Rectal smooth muscle tissue (tissue), 1 donor: ENCODE data around the gene RPS6KB2.

Source experiments
- H3K27ac ChIP-seq: one replicate; pipeline ENCODE4 v1.7.0; 2013; ENCODE audit warnings: low read depth, low read length, inconsistent platforms
- H3K27me3 ChIP-seq: one replicate; pipeline ENCODE4 v1.7.0; 2013; ENCODE audit warnings: low read length; ENCODE audit not compliant: control insufficient read depth, insufficient read depth
- H3K36me3 ChIP-seq: one replicate; pipeline ENCODE4 v1.7.0; 2013; ENCODE audit warnings: low read length; ENCODE audit not compliant: control insufficient read depth, insufficient read depth
- H3K4me1 ChIP-seq: one replicate; pipeline ENCODE4 v1.7.0; 2013; ENCODE audit warnings: low read length; ENCODE audit not compliant: control insufficient read depth, insufficient read depth
- H3K4me3 ChIP-seq: one replicate; pipeline ENCODE4 v1.7.0; 2013; ENCODE audit warnings: low read length
- H3K9ac ChIP-seq: one replicate; pipeline ENCODE4 v1.7.0; 2013; ENCODE audit warnings: low read length

Gene RPS6KB2

GRCh38 chr11:67429722-67430121, 1.4 kb downstream of the RPS6KB2 start:
- H3K4me3 ChIP-seq, result no peak overlapping the region

DNA sequence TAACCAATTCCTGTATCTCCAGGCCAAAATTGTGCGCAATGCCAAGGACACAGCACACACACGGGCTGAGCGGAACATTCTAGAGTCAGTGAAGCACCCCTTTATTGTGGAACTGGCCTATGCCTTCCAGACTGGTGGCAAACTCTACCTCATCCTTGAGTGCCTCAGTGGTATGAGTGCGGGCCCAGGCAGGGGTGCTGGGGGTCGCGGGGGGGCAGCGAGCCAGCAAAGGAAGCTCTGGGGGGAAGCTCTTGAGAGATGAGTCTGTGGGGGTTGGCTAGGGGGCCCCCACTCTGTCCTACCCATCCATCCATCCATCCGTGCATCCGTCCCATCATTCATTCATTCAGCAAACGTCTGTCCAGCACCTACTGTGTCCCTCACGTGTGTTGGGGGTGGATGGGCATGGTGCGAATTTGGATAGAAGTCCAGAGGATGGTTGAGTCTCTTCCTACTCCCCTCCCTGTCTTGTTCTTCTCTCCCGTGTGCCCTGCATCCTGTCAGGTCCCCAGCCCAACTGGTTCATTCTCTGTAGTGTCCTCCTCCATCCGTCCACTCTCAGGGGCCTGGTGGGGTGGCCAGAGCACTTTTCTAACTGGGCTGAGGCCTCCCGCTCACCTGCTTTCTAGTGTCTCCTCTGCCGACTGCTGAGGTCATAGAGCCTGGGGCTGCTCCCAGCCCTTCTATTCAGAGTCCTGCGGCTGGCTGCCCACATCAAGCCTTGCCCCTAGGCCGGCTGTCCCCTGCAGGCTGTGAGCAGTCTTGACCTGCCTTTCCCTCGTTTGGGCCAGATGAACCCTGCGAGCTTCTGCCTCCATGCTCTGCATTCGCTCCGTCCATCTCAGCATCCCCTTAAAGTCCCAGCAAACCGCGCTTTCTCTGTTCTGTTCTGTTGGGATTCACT, 3.3 kb downstream of the RPS6KB2 start:
- H3K9ac ChIP-seq, result no peak overlapping the region
- H3K27me3 ChIP-seq, result no peaks in the 10 kb centered on the region
- H3K4me3 ChIP-seq, result no peak overlapping the region
- peaks cover 9% of the 10 kb centered on the region for H3K4me1 ChIP-seq
- peaks cover 13% of the 10 kb centered on the region for H3K36me3 ChIP-seq
- no peak overlapping the region for H3K27ac ChIP-seq

More at GRCh38 chr11:67429722-67430121, 1.4 kb downstream of the RPS6KB2 start:
- no peaks in the 10 kb centered on the region for H3K27me3 ChIP-seq
- H3K9ac ChIP-seq, result no peak overlapping the region
- H3K36me3 ChIP-seq, result peaks cover 8% of the 10 kb centered on the region
- peaks cover 9% of the 10 kb centered on the region for H3K4me1 ChIP-seq
- no peak overlapping the region for H3K27ac ChIP-seq

DNA sequence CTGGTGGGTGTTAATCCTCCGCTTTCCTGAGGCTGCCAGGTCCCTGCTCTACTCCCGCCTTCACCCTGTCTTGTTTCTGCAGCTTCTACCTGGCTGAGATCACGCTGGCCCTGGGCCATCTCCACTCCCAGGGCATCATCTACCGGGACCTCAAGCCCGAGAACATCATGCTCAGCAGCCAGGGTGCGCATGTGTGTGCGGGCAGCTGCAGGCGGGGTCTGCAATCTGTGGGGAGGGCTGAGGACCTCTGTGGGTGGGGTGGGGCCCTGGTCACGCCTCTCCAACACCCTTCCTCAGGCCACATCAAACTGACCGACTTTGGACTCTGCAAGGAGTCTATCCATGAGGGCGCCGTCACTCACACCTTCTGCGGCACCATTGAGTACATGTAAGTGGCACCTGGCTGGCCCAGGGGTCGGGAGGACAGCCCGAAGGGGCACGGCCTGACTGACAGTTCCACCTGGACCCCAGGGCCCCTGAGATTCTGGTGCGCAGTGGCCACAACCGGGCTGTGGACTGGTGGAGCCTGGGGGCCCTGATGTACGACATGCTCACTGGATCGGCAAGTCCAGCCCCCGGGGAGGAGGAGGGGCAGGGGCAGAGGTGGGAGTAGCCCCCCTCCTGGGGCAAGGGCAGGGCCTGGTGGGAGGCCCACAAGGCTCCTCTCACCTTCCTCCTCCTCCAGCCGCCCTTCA, 4.5 kb downstream of the RPS6KB2 start:
- H3K4me3 ChIP-seq, result no peak overlapping the region
- H3K36me3 ChIP-seq, result peaks cover 15% of the 10 kb centered on the region
- no peak overlapping the region for H3K9ac ChIP-seq
- H3K4me1 ChIP-seq, result peaks cover 6% of the 10 kb centered on the region
- no peaks in the 10 kb centered on the region for H3K27me3 ChIP-seq
- no peak overlapping the region for H3K27ac ChIP-seq

DNA sequence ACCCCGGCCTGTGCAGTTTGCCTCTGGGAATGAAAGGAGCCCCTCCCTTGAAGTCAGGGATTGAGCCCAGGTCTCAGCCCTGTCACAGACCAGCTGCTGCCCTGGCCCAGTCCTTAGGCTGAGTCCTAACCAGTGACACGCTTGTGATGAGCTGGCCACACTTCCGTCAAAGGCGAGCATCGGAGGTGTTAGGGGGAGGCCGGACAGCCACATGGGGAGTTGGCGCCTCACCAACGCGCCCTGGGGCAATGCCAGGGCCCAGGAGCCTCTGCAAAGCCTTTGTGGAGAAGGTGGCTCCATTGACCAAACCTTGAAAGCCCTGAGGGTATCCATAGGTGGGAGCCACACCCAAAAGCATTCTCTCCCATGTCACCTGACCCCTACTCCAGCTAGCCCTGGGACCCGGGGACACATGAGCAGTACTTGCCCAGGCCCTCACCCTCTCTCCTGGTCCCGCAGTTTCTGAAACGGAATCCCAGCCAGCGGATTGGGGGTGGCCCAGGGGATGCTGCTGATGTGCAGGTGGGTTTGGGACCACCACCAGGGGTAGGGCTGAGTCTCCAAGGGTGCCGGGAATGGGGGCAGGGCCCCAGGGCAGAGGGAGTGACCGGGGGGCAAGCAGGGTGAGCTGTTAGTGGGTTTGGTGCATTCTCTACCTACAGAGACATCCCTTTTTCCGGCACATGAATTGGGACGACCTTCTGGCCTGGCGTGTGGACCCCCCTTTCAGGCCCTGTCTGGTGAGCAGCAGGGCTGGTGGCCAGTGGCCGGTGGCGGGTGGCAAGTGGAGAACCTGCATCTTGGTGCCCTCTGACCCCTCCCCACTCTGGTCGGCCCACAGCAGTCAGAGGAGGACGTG, 5.5 kb downstream of the RPS6KB2 start:
- no peak overlapping the region for H3K4me3 ChIP-seq
- no peaks in the 10 kb centered on the region for H3K27me3 ChIP-seq
- no peak overlapping the region for H3K27ac ChIP-seq
- peaks cover 6% of the 10 kb centered on the region for H3K4me1 ChIP-seq
- H3K9ac ChIP-seq, result no peak overlapping the region
- peaks cover 15% of the 10 kb centered on the region for H3K36me3 ChIP-seq

DNA sequence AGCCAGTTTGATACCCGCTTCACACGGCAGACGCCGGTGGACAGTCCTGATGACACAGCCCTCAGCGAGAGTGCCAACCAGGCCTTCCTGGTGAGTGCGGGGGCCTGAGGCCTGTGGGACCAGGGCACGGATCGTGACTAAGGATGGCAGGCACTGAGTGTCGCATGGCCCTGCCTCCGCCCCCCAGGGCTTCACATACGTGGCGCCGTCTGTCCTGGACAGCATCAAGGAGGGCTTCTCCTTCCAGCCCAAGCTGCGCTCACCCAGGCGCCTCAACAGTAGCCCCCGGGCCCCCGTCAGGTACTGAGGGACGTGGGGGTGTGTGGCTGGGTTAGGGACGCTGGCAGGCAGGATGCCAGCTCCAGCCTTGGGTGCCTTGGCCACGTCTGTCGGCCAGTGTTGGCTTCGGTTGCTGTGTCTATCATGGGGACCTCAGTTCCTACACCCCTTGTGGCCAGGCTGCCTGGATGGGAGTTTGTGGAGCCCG, 6.1 kb downstream of the RPS6KB2 start:
- H3K36me3 ChIP-seq, result peaks cover 15% of the 10 kb centered on the region
- no peaks in the 10 kb centered on the region for H3K27me3 ChIP-seq
- no peak overlapping the region for H3K4me3 ChIP-seq
- no peak overlapping the region for H3K27ac ChIP-seq
- no peak overlapping the region for H3K9ac ChIP-seq
- H3K4me1 ChIP-seq, result peaks cover 1% of the 10 kb centered on the region

DNA sequence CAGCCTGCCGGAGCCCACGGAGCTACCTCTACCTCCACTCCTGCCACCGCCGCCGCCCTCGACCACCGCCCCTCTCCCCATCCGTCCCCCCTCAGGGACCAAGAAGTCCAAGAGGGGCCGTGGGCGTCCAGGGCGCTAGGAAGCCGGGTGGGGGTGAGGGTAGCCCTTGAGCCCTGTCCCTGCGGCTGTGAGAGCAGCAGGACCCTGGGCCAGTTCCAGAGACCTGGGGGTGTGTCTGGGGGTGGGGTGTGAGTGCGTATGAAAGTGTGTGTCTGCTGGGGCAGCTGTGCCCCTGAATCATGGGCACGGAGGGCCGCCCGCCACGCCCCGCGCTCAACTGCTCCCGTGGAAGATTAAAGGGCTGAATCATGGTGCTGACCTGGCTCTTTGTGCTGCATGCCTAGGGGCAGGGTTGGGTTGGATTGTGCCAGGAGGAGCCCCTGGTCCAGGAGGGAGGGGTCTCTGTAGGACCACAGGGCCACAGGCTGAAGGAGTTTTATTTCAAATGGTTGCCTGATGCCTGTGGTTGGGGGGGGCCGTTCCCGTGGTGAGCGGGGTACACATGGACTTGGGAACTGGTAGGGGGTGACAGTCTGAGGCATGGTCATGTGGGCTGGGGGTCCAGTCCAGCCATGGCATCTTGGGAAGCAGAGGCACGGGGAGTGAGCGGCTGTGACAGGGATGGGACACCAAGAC, 6.9 kb downstream of the RPS6KB2 start:
- Histone ChIP-seq H3K4me3 (no peak overlapping the region), H3K9ac (no peak overlapping the region), H3K36me3 (peaks cover 15% of the 10 kb centered on the region), H3K27me3 (no peaks in the 10 kb centered on the region), H3K4me1 (no peaks in the 10 kb centered on the region), H3K27ac (no peak overlapping the region)

DNA sequence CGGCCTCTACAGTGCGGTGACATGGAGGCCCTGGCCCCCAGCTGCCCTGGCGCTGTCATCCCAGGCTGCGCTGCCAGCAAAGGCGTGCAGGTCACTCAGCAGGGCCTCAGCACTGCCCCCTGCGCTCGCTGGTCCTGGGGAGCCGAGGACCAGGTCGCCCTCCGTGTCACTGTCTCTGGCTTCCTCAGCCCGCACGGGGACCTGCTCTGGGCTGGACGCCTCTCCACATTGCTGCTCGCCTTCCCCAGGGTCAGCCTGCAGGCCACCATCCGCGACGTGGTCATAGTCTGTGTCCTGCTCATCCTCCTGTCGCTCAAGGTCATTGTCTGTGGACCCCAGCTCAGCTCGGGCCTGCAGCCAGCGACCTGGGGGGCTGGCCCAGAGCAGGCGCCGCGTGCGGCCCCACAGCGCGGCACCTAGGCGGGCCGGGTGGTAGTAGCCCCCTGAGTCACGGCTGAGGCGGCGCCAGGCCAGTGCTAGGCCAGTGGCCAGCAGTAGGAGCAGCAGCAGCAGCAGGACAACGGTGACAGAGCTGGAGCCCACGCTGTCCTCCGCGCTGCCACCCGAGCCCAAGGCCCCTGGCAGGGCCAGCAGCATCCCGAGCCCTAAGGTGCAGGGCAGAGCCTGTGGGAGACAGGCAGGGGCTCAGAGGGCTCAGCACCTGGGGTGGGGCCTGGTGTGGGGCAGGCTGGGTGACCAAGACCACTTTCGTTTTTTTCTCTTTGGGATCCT, 7.6 kb downstream of the RPS6KB2 start:
- peak overlapping the region; percentile 6 for H3K27ac ChIP-seq
- H3K9ac ChIP-seq, result no peak overlapping the region
- H3K4me3 ChIP-seq, result peak overlapping the region; percentile 57
- no peaks in the 10 kb centered on the region for H3K27me3 ChIP-seq
- peaks cover 15% of the 10 kb centered on the region for H3K36me3 ChIP-seq
- no peaks in the 10 kb centered on the region for H3K4me1 ChIP-seq

DNA sequence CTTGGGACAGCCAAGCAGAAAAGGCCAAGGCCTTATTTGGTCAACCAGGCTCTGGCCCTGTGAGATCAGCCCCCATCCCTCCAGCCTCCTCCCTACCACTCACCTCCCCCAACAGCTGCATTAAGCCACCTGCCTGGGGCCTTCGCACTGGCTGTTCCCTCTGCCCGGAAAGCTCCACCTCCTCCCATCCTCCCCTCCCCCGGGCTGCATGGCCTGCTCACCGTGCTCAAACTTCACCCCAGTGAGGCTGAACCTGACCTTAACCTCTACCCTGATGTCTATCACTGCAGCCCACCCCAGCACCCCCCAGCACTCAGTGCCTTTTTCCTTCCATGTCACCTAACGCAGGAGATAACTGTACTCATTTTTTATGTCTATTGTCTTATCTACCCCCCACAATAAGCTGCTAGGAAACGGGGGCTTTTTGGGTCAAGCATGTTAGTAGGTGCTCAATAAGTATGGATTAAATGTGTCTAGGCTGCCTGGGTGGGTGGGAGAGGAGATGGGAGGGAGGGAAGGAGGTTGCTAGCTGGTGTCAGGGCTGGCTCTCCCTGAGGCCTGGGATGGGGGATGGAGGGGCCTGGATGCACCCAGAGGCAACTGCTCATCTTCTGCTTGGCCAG, 8.3 kb downstream of the RPS6KB2 start:
- Histone ChIP-seq H3K27ac (no peak overlapping the region), H3K27me3 (no peaks in the 10 kb centered on the region), H3K4me1 (no peaks in the 10 kb centered on the region), H3K36me3 (peaks cover 15% of the 10 kb centered on the region), H3K9ac (no peak overlapping the region), H3K4me3 (peak overlapping the region; percentile 57)

- no peak within 1 kb of the TSS for H3K27ac ChIP-seq
- H3K27me3 ChIP-seq, result no peaks in the 10 kb centered on the region
- peak within 1 kb of the TSS; percentile 60 for H3K4me3 ChIP-seq
- H3K4me1 ChIP-seq, result no peaks in the 10 kb centered on the region
- H3K36me3 ChIP-seq, result peaks cover 13% of the 10 kb centered on the region
- H3K9ac ChIP-seq, result no peak within 1 kb of the TSS
Measured at GRCh38 chr11:67437082-67437808, 9.0 kb downstream of the RPS6KB2 start, which contains the start of gene PTPRCAP. Gene PTPRCAP, minus strand, starts transcription at chr11:67437682. Its CDS starts 63 bp downstream, at chr11:67437619.

GRCh38 chr11:67437809-67438157, 9.5 kb downstream of the RPS6KB2 start:
- no peak overlapping the region for H3K27ac ChIP-seq
- no peak overlapping the region for H3K9ac ChIP-seq
- peak overlapping the region; percentile 60 for H3K4me3 ChIP-seq
- peaks cover 11% of the 10 kb centered on the region for H3K36me3 ChIP-seq
- no peaks in the 10 kb centered on the region for H3K4me1 ChIP-seq
- no peaks in the 10 kb centered on the region for H3K27me3 ChIP-seq
